Measurements from ENCODE around the gene SCT.

Gene SCT

DNA sequence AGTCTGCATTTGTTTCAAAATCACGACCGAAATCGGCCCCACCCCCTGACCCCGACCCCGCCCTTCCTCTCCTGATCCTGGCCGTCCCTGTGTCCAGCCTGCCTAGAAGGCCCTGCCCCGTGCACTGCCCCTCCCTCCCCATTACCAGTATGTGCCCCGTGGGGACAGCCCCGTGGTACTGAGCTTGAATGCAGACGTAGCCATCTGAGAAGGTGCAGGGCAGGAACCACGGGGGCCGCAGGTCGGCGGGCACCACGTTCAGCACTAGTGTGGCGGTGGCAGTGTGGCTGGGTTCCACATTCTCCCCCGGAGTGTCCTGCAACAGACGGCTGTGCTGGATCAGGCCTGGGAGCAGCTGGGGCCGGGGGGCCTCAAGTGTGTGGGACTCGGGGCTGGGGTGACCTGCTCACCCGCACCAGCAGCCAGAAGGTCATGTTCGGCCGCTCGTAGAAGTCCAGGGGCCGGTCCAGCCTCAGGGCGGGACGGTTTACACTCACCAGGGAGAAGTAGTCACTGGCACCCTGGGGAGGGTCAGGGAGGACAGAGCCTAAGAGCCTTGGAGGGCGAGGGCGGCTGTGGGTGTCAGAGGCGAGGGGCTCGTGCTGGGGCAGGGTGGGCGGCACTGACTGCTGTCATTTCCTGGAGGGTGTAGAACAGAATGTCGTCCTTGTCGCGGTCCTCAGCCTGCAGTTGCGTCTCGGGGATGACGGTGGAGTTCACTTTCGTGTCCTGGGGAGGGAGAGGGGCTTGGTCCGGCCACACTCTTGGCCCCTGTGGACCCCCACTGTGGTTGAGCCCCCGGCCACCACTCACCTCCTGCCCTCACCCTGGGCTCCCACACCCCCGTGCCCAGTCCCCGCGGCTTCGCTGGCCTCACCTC lies 5.8 kb downstream of the SCT start:
- DNase-seq, result no peak

DNA sequence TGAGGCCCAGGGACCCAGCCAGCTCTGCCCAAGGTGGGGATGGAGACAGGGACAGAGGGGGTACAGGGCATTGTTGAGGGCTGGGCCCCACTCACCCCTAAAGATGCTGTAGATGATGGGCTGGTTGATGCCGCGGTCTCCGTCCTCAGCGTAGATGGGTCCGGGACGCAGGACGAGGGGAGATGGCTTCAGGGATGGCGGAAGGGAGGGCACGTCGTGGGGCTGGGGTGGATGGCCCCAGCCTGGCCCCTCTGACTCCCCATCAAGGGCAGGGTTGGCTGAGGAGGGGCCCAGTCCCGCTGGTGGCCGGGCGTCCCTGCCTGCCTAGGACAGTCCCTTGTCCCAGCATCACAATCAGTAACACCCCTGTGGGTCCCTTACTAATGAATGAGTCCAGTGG lies 6.8 kb downstream of the SCT start:
- no peak for DNase-seq

DNA sequence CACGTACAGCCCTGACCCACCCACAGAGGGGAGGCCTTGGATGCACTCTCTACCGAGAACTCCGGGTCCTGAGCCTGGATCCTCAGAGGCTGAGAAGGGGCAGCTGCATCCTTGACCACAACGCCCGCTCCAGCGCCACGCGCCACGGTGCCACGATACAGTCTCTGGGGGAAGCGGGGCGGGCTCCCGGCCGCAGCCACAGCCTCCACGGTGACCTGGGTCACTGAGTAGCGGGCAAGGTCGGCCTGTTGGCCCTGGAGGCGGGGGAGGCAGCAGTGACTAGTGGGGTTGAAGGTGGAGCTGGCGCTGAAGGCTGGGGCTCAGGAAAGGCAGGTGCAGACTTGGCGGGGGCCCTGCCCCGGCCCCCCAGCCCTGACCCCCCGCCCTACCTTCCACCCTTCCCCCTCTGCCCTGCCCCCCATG lies 7.3 kb downstream of the SCT start:
- DNase-seq, result no peak

DNA sequence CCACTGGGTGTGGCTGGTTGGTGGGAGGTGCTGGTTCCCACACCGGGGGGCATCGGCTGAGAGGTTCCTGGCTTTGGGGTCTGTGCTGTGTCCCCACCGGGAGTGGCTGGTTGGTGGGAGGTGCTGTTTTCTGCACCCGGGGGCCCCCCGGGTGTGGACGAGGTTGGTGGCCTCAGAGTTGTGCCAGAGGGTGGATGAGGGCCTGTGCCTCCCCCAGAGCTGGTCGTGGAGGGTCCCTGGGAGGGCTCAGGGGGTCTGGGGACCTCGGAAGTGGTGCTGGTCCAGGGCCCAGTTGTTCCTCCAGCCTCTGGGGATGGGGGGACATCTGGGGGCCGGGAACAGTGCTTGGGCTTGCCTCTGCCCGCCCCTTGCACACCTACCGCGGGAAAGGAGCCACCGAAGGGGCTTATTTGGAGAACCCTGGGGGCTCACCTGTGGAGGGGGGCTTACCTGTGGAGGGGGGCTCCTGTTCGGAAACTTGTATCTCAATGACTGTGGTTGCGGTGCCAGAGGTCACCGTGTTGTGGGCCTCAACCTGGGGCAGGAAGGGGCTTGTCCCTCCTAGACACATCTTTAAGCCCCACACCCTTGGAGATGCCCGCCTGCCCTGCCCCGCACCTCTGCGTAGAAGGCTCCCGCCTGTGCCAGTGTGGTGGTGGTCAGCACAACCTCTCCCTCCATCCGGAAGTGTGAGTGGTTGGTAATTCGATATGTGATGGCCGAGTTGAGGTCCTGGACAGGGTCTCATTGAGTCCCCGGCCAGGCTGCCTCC lies 7.9 kb downstream of the SCT start:
- no peak for DNase-seq

DNA sequence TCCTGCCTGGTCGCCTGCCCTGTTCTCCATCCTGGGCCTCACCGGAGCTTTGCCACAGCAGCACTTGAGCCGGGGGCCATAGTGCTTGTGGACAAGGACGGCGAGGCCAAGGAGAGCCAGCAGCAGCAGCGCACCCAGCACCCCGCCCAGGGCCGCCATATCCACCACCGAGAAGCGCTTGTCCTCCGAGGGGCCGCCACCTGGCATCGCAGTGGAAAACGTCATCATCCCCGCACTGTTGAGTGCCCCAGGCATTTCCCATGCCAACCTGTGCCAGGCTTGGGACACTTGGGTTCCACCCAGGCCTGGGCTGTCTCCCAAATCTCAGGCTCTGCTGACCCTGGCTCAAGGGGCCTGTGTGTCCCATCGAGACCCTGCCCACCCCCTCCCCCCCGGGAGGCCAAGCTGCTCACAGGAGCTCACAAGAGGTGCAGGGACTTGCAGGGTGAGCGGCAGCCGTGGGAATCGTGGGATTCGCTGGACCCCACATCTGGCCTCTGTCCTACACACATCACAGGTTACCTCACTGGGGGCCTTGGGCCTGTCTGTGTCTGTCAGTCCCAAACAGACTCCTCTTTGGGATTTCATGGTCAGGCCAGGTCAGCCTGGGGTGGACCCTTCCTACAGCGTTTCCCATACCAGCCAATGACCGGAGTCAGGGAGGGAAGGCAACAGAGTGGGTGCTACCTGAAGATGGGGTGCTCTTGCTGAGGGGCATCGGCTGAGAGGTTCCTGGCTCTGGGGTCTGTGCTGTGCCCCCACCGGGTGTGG lies 8.9 kb downstream of the SCT start:
- DNase-seq, result no peak

DNA sequence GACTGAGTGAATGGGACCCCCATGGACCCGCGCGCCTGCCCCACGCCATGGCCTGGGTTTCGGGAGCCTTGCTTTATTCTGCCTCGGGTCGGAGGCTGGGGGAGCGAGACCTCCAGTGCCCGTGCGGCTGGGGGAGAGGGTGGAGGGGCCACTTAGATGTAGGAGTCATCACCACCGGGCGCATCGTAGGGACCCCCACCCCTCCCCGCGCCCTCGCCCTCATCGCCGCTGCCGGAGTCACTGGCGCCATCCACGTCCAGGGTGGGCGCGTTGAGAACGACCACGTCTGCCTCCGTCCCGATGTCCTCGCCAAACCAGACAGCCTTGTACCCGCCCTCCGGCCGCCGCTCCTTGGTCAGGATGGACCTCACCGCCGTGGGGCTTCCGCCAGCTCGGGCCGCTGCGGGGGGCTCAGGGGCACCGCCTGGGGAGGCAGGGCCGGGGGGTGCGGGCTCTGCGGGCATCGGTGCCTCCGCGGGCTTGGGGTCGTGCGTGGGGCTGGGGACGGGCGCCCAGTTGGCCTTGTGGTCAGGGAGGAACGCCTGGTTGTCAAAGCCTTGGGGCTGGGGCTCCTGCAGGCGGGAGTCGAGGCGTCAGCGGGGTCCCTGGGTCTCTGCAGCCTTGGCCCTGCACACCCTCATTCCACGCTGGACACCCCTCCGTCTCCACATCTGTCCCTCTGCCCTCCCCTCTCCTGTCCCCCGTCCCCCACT lies 9.6 kb downstream of the SCT start:
- DNase-seq, result no peak

DNA sequence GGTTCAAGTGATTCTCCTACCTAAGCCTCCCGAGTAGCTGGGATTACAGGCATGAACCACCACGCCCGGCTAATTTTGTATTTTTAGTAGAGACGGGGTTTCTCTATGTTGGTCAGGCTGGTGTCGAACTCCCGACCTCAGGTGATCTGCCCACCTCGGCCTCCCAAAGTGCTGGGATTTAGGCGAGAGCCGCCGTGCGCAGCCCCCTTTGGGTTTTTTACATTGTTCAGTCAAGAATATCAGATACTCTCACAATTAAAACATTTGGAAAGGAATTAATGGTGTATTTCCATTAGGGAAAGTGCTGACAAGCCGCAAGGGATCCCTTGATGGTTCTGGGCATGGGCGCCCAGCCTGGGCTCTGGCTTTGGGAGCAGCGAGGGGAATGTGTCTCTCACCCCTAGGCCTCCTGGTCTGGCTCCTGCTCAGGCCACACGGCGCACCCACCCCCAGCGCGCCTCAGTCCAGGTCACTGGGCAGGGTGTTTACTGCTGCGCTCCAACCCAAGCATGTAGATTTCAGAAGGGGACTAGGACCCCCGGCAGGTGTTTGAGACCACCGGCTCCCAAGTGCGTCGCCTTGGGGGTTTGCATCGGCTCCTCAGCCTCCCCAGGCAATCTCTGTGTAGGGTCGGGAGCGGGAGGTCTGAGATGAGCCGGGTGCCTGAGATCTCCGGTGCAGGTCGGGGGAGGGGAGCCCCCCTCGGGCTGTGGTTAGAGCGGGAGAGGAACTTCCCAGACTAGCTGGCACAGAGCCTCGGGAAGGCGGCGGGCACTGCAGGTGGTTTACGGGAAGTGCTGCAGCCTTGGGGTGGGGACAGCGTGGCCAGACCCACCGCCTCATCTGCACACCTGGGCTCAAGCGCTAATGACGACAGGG lies 10.4 kb downstream of the SCT start:
- no peak for DNase-seq

DNA sequence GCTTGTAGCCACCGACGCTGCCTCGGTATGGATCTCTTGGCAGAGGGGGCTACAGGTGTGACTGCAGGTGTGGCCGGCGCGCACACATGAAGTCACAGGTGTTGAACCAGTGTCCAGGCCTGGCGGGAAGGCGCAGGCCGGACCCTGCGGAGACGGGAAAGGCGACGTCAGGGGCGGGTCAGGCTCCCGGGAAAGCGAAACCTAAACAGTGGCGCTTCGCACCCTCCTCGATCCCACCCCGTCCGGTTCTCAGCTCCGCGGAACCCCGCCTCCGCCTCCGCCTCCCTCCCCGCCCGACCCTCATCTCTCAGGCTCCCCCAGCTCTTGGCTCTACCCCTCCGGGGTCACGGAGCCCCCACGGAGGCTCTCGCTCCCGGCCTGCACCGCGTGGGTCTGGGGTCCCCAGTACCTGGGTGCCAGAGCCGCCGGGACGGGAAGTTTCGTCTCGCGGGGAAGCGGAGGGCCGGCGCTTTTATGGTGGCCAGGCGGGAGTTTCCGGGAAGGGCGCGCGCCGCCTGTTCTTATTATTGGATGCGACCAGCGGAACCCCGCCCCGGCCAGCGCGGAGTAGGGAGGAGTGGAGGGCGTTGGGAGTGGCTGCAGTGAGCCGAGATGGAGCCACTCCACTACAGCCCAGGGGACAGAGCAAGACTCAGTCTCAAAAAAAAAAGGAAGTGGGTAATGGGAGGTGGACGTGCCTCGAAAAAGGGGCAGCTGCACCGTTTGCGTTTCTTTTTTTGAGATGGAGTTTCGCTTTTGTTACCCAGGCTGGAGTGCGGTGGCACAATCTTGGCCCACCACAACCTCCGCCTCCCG lies 11.3 kb downstream of the SCT start, which contains the start of gene IRF7:
Gene IRF7 (minus strand): TSS at position 447 of the 816 bp plus-strand sequence. CDS start 586 bp downstream, outside the sequence.
- peak; percentile 76 to 78 for DNase-seq

DNA sequence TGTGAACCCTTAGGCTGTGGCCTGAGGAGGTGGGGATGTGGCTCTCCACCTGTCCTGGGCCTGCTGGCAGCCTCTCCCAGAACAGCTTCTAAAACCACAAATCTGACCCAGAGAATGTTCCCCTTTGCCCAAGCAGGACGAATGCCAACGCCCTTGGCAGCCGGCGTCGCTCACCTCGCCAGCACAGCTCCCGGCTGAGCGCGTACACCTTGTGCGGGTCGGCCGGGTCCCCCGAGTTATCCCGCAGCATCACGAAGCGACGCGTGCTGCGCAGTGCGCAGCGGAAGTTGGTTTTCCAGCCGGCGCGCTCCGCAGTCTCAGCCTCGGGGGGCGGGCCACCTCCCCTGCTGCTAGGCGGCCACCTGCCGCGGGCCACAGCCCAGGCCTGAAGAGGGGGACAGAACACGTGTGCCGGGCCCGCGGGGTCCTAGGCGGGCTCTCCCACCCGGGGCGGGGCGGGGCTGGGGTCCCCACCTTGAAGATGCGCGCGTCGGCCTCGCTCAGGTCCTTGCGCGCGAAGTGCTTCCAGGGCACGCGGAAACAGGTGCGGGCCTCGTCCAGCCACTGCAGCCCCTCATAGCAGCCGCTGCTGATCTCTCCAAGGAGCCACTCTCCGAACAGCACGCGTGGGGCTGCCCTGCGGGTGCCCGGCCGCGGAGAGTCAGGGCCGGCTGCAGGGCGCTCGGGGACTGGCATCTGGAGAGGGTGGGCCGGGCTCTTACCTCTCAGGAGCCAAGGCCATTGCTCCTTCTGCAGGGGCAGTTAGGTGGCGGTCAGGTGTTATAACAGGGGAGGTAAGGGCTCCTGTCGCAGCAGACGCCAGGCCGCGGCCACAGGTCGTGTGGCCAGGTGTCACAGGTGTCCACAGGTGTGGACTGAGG lies 12.1 kb downstream of the SCT start:
- DNase-seq, result no peak

DNA sequence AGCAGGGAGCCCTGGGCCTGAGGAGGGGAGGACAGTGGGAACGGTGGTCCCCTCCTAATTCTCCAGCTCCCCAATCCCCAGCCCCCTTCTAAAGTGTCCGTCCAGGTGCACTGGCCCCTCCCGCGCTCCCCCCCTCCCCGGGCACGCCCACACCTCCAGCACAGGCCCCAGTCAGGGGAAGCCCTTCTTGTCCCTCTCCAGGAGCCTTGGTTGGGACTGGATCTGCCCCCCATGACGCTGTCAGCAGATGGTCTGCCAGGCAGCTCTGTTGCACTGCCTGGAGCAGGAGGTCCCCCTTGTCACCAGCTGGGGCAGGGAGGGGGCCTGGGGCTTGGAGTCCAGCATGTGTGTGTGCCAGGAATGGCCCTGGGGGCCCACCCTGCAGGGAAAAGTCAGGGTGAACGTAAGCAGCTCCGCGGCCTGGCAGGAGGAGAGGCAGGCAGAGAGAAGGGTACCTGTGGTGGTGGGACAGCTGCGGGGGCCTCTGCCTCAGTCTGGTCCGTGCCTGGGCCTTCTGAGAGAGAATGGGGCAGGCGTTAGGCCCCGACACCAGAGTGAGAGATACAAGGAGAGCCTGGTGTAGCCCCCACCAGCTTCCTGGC lies 12.9 kb downstream of the SCT start:
- no peak for DNase-seq

DNA sequence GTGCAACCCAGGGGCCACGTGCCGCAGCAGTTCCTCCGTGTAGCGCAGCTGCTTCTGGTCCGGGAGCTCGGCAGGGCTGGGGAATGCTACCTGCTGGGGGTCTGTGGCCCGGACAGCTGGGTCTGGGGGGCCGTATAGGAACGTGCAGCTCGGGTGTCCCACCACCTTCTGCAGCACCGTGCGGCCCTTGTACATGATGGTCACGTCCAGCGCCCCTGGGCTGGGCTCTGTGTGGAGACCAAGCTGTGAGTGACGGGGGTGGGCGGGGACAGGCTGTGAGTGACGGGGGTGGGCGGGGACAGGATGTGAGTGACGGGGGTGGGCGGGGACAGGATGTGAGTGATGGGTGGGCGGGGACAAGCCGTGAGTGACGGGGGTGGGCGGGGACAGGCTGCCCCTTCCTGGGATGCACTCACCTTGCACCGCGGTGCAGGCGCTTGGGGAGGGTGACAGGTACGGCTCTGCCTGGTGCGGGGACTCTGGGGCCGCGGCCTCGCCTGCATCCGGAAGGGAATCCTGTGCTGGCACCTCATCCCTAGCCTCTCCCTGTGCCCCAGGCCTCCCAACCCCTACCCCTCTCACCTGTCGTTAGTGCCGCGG lies 13.5 kb downstream of the SCT start:
- DNase-seq, result peak; percentile 81 to 85

DNA sequence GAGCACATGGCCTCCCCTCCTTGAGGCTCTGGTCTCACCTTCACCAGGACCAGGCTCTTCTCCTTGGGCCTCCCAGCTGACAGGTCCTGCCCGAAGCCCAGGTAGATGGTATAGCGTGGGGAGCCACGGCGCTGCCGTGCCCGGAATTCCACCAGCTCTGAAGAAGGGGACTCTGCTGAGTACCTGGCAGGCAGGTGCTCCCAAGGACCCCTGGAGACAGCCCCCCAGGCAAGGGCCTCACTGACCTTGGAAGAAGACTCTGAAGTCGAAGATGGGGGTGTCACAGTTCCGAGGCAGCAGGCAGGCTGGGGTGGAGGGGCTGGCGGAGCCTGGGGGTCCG lies 14.1 kb downstream of the SCT start:
- no peak for DNase-seq

DNA sequence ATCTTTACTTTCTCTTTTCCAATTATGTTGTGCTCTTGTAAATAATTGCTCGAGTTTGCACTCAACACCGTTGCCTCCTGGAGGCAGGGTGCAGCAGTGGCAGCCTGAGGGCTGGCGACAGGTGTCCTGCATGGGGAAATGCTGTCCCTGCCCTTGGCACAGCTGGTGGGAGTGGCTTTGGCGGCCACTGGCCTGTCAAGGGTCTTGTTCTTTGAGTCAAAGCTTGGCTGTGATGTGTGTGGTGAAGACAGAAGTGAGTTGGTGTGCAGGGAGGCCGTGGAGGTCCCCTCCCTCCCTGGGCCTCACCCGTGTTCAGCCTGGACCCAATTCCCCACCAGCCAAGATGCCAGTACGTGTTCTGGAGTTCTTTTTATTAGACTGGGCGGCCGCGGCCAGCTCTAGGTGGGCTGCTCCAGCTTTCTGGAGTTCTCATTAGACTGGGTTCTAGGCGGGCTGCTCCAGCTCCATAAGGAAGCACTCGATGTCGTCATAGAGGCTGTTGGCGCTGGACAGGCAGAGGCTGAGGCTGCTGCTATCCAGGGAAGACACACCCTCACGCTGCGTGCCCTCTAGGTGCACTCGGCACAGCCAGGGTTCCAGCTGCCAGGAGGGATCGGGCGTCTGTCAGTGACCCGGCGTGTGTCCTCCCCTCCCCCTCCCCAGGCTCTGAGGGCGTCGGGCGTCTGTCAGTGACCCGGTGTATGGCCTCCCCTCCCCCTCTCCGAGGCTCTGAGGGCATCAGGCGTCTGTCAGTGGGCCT lies 14.6 kb downstream of the SCT start:
- no peak for DNase-seq

DNA sequence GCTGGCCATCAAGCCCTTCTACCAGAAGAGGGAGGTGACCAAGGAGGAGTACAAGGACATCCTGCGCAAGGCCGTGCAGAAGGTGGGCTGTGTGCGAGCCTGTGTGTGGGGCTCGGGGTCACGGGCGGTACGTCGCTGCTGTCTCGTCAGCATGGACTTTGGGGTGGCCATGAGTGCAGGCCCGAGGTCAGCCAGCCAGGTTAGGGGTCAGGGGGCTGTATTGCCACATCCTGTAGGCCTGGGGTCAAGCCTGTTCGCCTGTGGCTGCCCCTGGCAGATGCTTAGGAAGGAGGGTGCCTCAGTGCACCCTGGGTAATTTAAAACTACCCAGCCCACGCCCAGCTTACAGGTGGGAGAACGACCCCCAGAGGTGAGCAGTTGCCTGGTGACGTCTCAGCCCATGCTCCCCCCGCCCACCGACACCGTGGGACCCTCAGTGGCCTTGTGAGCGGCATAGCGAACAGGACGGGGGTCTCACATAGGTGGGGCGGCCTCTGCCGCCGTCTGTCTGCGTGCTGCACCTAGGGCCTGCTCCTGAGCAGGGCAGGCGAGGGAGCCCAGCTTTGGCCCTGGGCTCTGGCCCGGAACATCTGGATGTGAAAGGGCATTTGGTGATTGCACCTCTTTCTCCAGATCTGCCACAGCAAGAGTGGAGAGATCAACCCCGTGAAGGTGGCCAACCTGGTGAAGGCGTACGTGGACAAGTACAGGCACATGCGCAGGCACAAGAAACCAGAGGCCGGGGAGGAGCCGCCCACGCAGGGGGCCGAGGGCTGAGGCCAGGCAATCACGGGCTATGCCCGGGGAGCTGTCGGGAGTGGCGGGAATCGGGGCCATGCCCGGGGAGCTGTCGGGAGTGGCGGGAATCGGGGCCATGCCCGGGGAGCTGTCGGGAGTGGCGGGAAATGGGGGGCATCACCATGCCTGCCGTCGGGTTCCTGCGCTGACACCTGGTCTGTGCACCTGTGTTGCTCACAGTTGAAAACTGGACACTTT lies 15.7 kb downstream of the SCT start:
- no peak for DNase-seq

DNA sequence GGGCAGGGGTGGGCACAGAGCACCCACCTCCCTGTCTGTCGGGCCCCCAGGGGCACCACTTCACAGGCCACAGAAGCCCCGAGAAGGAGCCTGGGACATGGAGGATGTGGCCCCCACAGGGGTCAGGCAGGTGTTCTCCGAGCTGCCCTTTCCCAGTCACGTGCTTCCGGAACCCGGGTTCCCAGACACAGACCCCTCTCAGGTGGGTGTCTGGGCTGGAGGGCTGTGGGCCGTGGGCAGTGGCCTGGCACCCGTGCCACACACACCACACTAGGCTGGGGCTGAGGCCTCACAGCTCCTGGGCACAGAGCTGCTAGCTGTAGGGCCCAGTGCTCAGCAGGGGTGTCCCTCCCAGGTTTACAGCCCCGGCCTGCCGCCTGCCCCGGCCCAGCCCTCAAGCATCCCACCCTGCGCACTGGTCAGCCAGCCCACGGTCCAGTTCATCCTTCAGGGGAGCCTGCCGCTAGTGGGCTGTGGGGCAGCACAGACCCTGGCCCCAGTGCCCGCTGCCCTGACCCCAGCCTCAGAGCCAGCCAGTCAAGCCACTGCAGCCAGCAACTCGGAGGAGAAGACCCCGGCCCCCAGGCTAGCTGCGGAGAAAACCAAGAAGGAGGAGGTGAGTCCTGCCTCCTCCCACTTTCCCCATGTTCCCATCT lies 16.7 kb downstream of the SCT start:
- no peak for DNase-seq

DNA sequence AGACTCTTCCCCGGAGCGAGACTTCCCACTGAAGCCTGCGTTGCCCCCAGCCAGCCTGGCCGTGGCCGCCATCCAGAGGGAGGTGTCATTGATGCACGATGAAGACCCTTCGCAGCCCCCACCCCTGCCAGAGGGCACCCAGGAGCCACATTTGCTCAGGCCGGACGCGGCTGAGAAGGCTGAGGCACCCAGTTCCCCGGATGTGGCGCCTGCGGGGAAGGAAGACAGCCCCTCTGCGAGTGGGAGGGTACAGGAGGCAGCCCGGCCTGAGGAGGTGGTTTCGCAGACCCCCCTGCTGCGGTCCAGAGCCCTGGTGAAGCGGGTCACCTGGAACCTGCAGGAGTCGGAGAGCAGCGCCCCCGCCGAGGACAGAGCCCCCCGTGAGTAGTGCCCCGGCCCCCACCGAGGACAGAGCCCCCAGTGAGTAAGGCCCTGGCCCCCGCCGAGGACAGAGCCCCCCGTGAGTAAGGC lies 17.6 kb downstream of the SCT start:
- DNase-seq, result no peak

All from activated CD4-positive, alpha-beta T cell treated with anti-CD3 and anti-CD28 coated beads, Interleukin-2, amount 50 U/mL, for 4 hours (primary cell).